OCI-LY7 (cell line): Measurements from ENCODE around the gene DNMT3A.

ENCODE experiments used
- CTCF ChIP-seq: fragments of 200-600 bp; sonication (generic); conservative IDR thresholded peaks from 2 replicates; pipeline ENCODE4 v1.5.1; 2014; ENCODE audit warnings: mild to moderate bottlenecking, antibody characterized with exemption, low read length, moderate library complexity, mixed read lengths
- EZH2phosphoT487 ChIP-seq: fragments of 200-600 bp; sonication (generic); IDR thresholded peaks from 2 replicates; pipeline ENCODE4 v1.6.1; 2018; ENCODE audit warnings: low read depth, borderline replicate concordance, mild to moderate bottlenecking, mixed run types, antibody characterized with exemption, low read length, moderate library complexity, mixed read lengths

- TF ChIP-seq CTCF: no peak
- TF ChIP-seq EZH2phosphoT487: no peak
These were observed 120.1 kb downstream of the DNMT3A start for GRCh38 chr2:25221579-25221978.
